SU-DHL-6 (cell line): Measurements from ENCODE around the gene MEI1.

ENCODE experiments used
- CTCF ChIP-seq: fragments of 200-600 bp; sonication (generic); IDR thresholded peaks from one replicate; pipeline ENCODE4 v1.5.1; 2017; ENCODE audit warnings: antibody characterized with exemption, mild to moderate bottlenecking, low read length, moderate library complexity; ENCODE audit not compliant: insufficient read depth, poor library complexity, severe bottlenecking
- EZH2phosphoT487 ChIP-seq: fragments of 200-600 bp; sonication (generic), shearing (Covaris generic); conservative IDR thresholded peaks from 2 replicates; pipeline ENCODE4 v1.6.1; 2018; ENCODE audit warnings: mild to moderate bottlenecking, antibody characterized with exemption, low read length, moderate library complexity, mixed read lengths

GRCh38 chr22:41816871-41817270 is 117.6 kb downstream of the MEI1 start:
- TF ChIP-seq CTCF (no peak), EZH2phosphoT487 (no peak)
